Lower leg skin (tissue), 3 donors: ENCODE results near the gene DDX49.

Experiments
- CTCF ChIP-seq, 3 donors: fragments of 450-650 bp; IDR thresholded peaks; one replicate each; pipeline ENCODE4 v1.5.1; 2016; ENCODE audit warnings: antibody characterized with exemption in 3 of 3, mild to moderate bottlenecking in 3 of 3, moderate library complexity in 2 of 3
- POLR2A ChIP-seq, 2 donors: fragments of 450-650 bp; IDR thresholded peaks; one replicate each; pipeline ENCODE4 v1.6.1; 2016 to 2017; ENCODE audit warnings: antibody characterized with exemption in 2 of 2, mild to moderate bottlenecking in 1 of 2, moderate library complexity in 1 of 2

- TF ChIP-seq CTCF (IDR thresholded peaks at IDR 0.05) (no peak), POLR2A (IDR thresholded peaks at IDR 0.05) (no peak)
These were observed 32.3 kb downstream of the DDX49 start for GRCh38 chr19:18951721-18952281.
